ENCODE measurements around the gene CIRBP.
A peak's percentile ranks its signal among the peaks of the same experiment; 100 is the strongest.

CIRBP gene

DNA sequence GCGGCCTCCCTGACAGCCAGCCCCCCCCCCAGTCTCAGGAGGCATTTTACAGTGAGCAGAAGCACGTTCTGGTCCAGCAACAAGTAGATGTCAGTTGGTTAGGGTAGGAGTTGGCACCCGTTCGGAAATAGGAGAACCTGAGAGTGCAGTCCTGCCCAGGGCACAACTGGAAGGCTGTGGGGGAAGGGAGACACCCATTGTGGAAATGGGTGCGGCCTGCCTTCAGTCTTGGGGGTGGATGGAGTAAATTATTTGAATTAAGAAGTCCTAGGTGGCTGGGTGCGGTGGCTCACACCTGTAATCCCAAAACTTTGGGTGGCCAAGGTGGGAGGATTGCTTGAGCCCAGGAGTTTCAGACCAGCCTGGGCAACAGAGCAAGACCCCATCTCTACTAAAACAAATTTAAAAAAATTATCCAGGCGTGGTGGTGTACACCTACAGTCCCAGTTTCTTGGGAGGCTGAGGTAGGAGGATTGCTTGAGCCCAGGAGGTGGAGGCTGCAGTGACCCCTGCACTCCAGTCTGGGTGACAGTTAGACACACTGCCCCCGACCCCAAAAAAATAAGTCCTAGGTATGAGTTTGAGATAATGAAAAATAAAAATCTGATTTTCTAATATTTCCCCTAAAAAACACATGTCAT, 1.2 kb downstream of the CIRBP start:
- DNase-seq, result no peak

GRCh38 chr19:1270854-1271527, 1.9 kb downstream of the CIRBP start:
- DNase-seq, result no peak

DNA sequence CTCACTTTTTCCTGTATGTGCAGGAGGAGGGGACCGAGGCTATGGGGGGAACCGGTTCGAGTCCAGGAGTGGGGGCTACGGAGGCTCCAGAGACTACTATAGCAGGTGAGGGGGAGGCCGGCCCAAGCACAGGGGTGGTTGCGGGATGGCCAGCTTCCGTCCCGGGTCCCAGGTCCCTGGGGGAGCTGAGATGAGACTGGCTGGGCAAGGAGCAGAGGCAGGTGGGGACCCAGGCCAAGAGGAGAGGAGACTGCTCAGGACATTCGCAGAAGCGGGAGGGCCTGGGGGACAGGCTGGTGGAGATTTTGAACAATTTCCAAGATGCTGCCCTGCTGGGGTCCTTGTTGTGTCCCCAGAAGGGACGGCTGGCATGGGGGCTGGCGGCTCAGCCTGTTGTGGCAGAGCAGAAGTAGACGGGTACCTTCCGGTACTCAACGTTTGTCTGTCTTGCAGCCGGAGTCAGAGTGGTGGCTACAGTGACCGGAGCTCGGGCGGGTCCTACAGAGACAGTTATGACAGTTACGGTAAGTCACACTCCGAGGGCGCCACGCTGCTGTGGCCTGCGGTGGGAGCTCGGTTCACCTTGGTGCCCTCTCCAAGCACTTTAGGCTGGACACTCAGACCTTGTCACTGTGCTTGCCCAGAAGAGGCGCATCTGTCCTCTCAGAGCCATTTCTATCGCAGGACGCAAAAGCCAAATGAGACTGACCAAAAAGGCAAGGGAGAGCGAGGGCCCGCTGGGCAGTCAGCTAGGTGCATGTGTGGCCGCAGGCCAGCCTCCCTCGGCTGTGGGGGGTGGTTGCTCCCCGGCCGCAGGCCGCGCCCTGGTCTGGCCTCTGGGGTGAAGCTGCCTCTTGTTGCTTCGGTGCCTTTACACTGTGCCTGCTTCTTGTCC, 2.6 kb downstream of the CIRBP start:
- DNase-seq, result no peak

DNA sequence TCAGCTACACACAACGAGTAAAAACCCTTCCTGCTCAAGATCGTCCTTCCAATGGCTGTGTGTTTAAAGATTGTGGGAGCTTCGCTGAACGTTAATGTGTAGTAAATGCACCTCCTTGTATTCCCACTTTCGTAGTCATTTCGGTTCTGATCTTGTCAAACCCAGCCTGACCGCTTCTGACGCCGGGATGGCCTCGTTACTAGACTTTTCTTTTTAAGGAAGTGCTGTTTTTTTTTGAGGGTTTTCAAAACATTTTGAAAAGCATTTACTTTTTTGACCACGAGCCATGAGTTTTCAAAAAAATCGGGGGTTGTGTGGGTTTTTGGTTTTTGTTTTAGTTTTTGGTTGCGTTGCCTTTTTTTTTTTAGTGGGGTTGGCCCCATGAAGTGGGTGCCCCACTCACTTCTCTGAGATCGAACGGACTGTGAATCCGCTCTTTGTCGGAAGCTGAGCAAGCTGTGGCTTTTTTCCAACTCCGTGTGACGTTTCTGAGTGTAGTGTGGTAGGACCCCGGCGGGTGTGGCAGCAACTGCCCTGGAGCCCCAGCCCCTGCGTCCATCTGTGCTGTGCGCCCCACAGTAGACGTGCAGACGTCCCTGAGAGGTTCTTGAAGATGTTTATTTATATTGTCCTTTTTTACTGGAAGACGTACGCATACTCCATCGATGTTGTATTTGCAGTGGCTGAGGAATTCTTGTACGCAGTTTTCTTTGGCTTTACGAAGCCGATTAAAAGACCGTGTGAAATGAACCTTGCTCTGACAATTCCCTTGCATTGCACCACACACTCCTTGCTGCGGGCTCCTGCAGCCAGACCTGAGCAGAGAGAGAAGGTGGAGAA, 3.5 kb downstream of the CIRBP start:
- DNase-seq, result no peak

DNA sequence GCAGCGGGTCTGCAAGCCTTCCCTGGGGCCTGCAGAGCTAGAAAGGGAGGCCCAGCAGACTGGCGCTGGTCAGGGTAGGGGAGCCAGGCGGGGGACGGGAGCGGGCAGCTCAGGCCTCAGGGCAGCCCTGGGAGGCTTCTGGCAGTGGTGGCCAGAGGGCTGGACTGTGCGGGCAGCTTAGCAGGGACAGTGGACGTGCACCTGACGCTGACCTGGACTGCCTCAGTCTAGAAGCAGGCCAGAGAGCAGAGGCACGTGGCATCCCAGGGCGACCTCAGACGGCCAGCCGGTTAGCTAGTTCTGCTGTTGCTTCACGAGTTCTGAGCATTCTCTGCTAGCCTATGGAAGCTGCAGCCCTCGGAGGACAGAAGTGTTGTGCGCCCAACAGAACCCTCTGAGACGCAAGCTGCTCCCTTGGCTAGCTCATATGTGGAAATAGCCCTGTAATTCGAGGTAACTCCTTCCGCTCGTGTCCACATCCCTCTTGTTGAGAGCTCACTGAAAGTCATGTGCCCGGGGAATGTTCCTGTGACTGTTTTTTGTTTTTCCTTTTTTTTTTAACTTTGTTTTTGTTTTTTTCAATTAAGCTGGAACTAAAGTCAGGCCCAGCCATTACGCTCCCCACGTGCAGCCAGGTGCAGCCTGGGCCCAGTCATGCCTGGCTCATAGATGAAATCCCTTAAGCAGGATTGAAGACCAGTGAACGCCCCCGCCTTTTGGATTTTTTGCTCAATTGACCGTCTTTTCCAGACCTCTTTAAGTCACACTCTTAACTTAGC, 4.3 kb downstream of the CIRBP start:
- no peak for DNase-seq

GRCh38 chr19:1274081-1274851, 5.1 kb downstream of the CIRBP start:
- no peak for DNase-seq

- no peak for DNase-seq
Measured at GRCh38 chr19:1274852-1275259, 5.7 kb downstream of the CIRBP start.

DNA sequence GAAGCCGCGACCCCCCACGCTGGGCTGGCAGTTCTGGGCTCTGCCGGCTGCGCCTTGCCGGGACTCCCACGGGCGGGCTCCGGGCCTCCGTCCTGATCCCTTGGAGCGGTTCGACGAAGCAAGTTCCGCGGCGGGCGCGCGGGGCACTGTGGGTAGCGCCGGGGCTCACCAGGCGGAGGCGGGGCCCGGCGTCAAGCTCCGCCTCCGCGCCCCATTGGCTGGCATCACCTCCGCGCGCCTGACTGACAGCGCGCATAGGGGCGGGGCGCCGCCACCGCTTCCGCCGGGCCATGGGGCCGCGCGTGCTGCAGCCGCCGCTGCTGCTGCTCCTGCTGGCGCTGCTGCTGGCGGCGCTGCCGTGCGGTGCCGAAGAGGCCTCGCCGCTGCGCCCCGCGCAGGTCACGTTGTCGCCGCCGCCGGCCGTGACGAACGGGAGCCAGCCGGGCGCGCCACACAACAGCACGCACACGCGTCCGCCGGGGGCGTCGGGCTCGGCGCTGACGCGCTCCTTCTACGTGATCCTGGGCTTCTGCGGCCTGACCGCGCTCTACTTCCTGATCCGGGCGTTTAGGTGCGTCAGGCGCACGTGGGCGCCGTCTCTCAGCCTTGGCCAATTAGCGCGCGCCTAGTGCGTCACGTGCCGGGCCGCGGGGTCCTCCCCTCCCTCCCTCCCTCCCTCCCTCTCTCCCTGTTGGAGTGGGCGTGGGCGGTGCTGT, 6.3 kb downstream of the CIRBP start, which contains the start of gene FAM174C:
TSS of gene FAM174C (plus strand) at position 271 of the 716 bp plus-strand sequence. CDS start at position 291, 20 bp downstream.
- peak; percentile 96 for DNase-seq

GRCh38 chr19:1275976-1276627, 7.0 kb downstream of the CIRBP start:
- DNase-seq, result no peak

GRCh38 chr19:1276628-1277022, 7.5 kb downstream of the CIRBP start:
- DNase-seq, result no peak

DNA sequence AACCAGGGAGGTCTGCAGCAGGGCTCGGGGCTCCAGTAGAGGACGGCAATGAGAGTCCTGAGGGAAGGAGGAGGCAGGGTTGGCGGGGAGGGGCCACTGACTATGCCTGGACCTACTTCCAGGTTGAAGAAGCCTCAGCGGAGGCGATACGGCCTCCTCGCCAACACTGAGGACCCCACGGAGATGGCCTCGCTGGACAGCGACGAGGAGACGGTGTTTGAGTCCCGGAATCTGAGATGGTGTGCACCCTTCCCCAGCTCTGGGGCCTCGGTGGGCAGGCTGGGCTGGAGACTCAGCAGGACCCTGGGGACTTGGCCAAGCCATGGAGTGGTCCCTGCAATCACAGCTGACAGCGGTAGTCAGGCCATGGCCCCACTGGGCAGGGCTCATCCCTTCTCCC, 7.9 kb downstream of the CIRBP start:
- no peak for DNase-seq

DNA sequence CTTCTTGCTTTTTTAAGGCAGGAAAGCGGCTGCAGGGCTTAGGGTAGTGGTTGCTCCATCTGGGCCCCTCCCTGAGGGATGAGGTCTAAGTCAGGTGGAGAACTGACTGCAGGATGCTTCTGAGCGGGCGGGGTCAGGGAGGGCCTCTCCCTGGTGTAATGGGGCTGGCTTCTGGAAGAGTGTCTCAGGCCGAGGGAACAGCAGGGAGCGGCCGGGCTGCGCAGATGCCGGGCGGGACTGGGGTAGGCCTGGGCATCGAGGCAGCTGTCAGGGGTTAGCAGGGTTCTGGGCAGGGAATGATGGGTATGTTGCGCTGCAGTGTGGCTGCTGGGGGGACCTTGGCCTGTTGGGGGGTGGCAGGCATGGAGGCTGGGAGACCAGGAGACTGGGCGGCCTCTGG, 8.9 kb downstream of the CIRBP start:
- DNase-seq, result no peak

DNA sequence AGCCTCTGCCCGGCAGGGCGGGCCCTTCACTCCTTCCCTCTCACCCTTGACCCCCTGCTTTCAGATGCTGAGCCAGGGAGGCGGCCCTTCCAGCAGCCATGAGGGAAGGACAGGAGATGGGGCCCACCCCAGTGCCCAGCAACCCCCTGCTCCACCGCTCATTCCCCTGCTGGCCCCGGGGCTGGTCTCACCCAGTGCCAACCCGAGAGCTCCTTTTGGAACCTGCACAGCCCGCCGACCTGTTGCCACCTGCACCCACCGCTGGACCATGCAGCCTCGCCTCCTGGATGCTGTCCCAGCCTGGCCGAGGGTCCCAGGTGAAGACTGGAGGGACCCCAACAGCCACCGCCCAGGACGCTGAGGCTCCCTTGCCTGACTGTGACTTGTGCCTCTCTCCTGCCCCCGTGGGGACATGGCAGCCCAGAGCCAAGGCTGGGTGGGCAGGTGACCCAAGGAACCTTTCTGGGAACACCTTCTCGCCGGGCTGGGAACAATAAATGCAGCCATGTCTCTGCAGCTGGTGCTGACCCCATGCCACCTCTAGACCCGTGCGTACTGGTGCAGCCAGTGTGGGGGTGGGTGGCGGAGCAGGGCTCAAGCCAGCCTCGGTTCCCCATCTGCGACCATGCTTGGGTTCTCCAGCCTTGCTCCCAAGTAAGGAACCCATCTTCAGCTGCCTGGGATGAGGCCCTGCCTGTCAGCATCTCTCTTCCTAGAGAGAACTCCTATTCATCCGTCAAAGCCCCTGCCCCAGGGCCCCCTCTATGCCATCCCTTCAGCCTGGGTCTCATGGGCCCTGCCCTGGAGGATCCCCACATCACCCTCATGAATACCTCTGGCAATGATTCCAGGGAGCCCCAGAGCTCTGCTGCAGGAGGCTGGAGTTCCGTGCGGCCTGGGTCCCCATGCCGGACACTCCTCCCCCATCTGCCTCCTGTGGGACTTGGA, 9.9 kb downstream of the CIRBP start:
- no peak for DNase-seq

DNA sequence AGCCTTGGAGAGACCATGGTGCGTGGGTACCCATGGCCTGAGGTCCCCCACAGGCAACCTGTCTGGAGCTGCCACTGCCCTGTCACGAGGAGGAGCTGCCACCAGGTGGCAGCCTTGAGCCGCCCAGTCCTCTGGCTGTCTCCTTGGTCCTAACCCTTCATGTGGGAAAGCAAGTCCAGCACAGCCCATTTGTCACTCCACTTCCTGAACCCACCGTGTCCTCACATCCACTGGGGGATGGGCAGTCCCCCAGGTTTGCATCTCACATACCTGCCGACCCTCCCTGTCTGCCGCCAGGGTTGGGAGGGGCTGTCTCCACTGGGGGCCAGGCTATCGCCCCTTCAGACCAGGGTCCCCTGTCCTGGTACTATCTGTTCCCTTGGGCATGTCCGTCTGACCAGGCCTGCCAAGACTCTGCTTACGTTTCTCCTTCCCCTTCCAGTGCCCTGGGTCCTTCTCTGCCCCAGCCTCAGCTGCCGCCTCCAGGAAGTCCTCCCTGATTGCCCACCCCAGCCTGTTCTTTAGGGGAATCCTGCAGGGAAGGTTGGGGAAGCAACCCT, 10.7 kb downstream of the CIRBP start:
- peak; percentile 77 for DNase-seq

DNA sequence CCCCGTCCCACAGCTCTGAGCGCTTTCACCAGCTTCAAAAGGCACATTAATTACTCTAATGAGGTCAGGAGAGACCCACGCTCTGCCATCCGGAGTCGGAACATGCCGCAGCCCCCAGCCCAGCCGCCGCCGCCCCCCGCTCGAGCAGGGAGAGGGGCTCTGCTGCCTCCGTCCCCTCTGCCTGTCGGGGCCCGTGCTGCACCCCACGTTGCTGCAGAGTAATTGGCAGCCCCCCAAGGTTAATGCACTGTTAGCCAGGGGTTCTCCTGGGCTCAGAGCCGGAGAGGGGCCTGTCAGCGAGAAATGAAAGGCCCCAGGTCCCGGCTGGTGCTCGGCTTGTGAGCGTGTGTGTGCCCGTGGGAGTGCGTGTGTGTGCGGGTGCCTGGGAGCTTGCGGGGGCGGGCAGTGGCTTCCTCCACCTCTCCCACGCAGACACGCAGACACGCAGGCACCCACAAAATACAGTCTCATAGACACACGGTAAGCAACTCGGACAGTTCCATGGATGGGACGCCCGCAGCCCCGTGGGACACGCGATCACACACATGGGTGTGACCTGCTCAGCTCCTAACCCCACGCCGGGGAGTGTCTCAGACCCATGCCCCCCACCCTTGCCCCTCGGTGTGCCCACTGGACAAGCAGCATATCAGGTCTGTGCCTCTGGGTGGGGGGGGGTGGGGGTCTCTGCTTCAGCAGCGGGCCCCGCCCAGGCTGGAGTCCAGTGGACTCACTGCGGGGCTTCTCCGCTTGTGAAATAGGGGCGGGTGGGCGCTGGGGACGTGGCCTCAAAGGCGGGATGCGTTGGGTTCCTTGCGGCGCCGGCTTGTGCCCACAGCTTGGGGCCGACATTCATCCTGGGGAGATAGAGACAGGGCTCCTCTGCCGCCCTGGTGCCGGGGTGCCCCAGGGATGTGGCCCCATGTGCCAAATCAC, 11.8 kb downstream of the CIRBP start:
- no peak for DNase-seq

DNA sequence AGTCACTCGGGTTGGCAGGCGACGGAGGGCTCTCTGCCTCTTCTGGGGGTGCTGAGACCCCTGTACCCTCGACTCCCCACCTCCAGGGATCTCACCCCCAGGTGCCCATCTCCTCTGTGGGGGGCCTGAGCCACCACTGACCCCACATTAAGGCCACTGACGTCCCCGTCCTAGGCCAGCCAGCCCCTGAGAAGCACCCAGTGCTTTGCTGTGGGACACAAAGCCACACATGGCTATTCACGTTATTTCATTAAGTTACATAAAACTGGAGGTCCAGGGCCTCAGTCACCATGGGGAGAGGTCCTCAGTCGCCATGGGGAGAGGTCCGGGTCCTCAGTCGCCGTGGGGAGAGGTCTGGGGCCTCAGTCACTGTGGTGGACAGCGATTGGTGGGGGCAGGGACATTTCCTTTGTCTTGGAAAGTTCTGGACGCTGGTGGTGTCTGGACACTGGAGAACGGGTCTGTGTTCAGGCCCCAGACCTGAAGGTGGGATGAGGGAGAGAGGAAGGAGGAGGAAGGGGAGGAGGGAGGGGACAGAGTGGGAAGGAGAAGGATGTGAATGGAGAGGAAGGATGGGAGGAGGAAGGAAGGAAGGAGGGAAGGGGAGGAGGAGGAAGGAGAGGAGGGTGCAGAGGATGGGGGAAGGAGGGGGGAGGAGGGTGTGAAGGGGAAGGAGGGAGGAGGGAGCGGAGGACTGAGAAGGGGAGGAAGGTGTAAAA, 12.6 kb downstream of the CIRBP start:
- no peak for DNase-seq

Measured in CD4-positive, alpha-beta T cell treated with Interleukin-4 for 4 hours (primary cell).